ENCODE results near the gene DNAAF5. TPM values are rescaled to one million over a fixed set of nuclear protein-coding genes. Genes with fewer than 3 reads are reported as not detected.

The DNAAF5 gene
- total RNA-seq, 2 donors from 2014 or later: 31.0 to 54.9 TPM

- no peak for DNase-seq
- TF ChIP-seq, protein P1, sequence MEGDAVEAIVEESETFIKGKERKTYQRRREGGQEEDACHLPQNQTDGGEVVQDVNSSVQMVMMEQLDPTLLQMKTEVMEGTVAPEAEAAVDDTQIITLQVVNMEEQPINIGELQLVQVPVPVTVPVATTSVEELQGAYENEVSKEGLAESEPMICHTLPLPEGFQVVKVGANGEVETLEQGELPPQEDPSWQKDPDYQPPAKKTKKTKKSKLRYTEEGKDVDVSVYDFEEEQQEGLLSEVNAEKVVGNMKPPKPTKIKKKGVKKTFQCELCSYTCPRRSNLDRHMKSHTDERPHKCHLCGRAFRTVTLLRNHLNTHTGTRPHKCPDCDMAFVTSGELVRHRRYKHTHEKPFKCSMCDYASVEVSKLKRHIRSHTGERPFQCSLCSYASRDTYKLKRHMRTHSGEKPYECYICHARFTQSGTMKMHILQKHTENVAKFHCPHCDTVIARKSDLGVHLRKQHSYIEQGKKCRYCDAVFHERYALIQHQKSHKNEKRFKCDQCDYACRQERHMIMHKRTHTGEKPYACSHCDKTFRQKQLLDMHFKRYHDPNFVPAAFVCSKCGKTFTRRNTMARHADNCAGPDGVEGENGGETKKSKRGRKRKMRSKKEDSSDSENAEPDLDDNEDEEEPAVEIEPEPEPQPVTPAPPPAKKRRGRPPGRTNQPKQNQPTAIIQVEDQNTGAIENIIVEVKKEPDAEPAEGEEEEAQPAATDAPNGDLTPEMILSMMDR (IDR thresholded peaks at IDR 0.05): no peak
- Histone ChIP-seq H3K27me3 (no peaks in the 10 kb centered on the region), H3K9me3 (no peaks in the 10 kb centered on the region), H3K4me3 (no peak overlapping the region), H3K36me3 (peaks cover 9% of the 10 kb centered on the region), H3K9ac (ENCODE audit: low read depth in 2 of 2, low read length in 2 of 2) (no peak overlapping the region), H3K4me1 (no peaks in the 10 kb centered on the region), H3K27ac (no peak overlapping the region)
- intact Hi-C loops (cut with DNase I): no loop called here
These were observed 33.1 kb downstream of the DNAAF5 start for GRCh38 chr7:759569-759968.

GRCh38 chr7:760006-760405 is 33.5 kb downstream of the DNAAF5 start:
- Histone ChIP-seq H3K9me3 (no peaks in the 10 kb centered on the region), H3K27ac (no peak overlapping the region), H3K27me3 (no peaks in the 10 kb centered on the region), H3K9ac (ENCODE audit: low read depth in 2 of 2, low read length in 2 of 2) (no peak overlapping the region), H3K4me3 (no peak overlapping the region), H3K36me3 (peaks cover 10% of the 10 kb centered on the region), H3K4me1 (no peaks in the 10 kb centered on the region)
- intact Hi-C loops (cut with DNase I): no loop called here
- TF ChIP-seq, protein P1 (IDR thresholded peaks at IDR 0.05): no peak
- no peak for DNase-seq

DNA sequence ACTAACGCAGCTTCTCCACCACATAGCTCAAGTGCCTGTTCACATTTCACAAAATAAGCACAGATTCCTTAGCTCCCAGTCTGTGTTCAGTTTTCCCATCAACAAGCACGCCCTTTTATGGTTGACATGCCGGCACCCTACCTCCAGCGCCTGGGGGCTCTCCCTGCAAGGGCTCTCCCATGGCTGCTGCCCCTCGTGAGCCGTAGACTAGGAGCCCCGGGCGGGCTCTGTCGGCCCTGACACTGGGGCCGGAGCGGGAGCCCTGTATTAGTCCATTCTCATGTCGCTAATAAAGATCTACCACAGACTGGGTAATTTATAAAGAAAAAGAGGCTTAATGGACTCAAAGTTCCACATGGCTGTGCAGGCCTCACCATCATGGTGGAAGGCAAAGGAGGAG is 34.6 kb downstream of the DNAAF5 start:
- no peaks in the 10 kb centered on the region for H3K27me3 ChIP-seq
- H3K9ac ChIP-seq (ENCODE audit: low read depth in 2 of 2, low read length in 2 of 2): no peak overlapping the region
- TF ChIP-seq, protein P1 (IDR thresholded peaks at IDR 0.05): no peak
- peaks cover 12% of the 10 kb centered on the region for H3K36me3 ChIP-seq
- intact Hi-C loops (cut with DNase I): no loop called here
- H3K4me1 ChIP-seq: no peaks in the 10 kb centered on the region
- no peak overlapping the region for H3K4me3 ChIP-seq
- H3K9me3 ChIP-seq: no peaks in the 10 kb centered on the region
- no peak overlapping the region for H3K27ac ChIP-seq
- no peak for DNase-seq

- no peak overlapping the region for H3K9ac ChIP-seq (ENCODE audit: low read depth in 2 of 2, low read length in 2 of 2)
- no peaks in the 10 kb centered on the region for H3K27me3 ChIP-seq
- H3K4me1 ChIP-seq: no peaks in the 10 kb centered on the region
- no peak overlapping the region for H3K4me3 ChIP-seq
- TF ChIP-seq, protein P1 (IDR thresholded peaks at IDR 0.05): no peak
- H3K27ac ChIP-seq: no peak overlapping the region
- intact Hi-C loops (cut with DNase I): no loop called here
- H3K36me3 ChIP-seq: peaks cover 12% of the 10 kb centered on the region
- DNase-seq: no peak
- H3K9me3 ChIP-seq: no peaks in the 10 kb centered on the region
These were observed 35.1 kb downstream of the DNAAF5 start for GRCh38 chr7:761631-762030.

- no peaks in the 10 kb centered on the region for H3K9me3 ChIP-seq
- no peaks in the 10 kb centered on the region for H3K4me1 ChIP-seq
- no peak overlapping the region for H3K4me3 ChIP-seq
- no peaks in the 10 kb centered on the region for H3K27me3 ChIP-seq
- TF ChIP-seq, protein P1 (IDR thresholded peaks at IDR 0.05): no peak
- intact Hi-C loops (cut with DNase I): no loop called here
- peaks cover 6% of the 10 kb centered on the region for H3K36me3 ChIP-seq
- DNase-seq: no peak
- H3K9ac ChIP-seq (ENCODE audit: low read depth in 2 of 2, low read length in 2 of 2): no peak overlapping the region
- no peak overlapping the region for H3K27ac ChIP-seq
These were observed 36.4 kb downstream of the DNAAF5 start for GRCh38 chr7:762885-763284.

- Histone ChIP-seq H3K4me3 (no peak overlapping the region), H3K27ac (no peak overlapping the region), H3K27me3 (no peaks in the 10 kb centered on the region), H3K36me3 (peaks cover 6% of the 10 kb centered on the region), H3K9me3 (no peaks in the 10 kb centered on the region), H3K9ac (ENCODE audit: low read depth in 2 of 2, low read length in 2 of 2) (no peak overlapping the region), H3K4me1 (no peaks in the 10 kb centered on the region)
- no peak for DNase-seq
- intact Hi-C loops (cut with DNase I): no loop called here
- TF ChIP-seq, protein P1 (IDR thresholded peaks at IDR 0.05): no peak
These were observed 37.3 kb downstream of the DNAAF5 start for GRCh38 chr7:763762-764161.

Measured in colonic mucosa (tissue), 4 donors.